HepG2 (cell line): ENCODE measurements around the gene SNX15. TPM values are rescaled to one million over a fixed set of nuclear protein-coding genes. Genes with fewer than 3 reads are reported as not detected.

Experiments
- AHDC1 ChIP-seq: sonication (generic); formaldehyde crosslinking; IDR thresholded peaks from 2 replicates; pipeline ENCODE4 v1.5.1; 2020; ENCODE audit warnings: mild to moderate bottlenecking, missing genetic modification reagents, borderline replicate concordance
- ARID2 ChIP-seq: sonication (generic); formaldehyde crosslinking; IDR thresholded peaks from 2 replicates; pipeline ENCODE4 v1.8.1; 2022; ENCODE audit warnings: mild to moderate bottlenecking, missing genetic modification reagents, borderline replicate concordance
- CREBL2 ChIP-seq: sonication (generic); formaldehyde crosslinking; IDR thresholded peaks from 2 replicates; pipeline ENCODE4 v1.8.1; 2023; ENCODE audit warnings: missing genetic modification reagents, mild to moderate bottlenecking, borderline replicate concordance
- HNF4A ChIP-seq: sonication (generic); formaldehyde crosslinking; IDR thresholded peaks from 2 replicates; pipeline ENCODE4 v1.4.0; 2020; ENCODE audit warnings: missing genetic modification reagents
- HNRNPK ChIP-seq: fragments of 200-400 bp; formaldehyde crosslinking; IDR thresholded peaks from 2 replicates; pipeline ENCODE4 v1.6.1; 2018; ENCODE audit warnings: low read length, low read depth, moderate library complexity, mild to moderate bottlenecking; ENCODE audit not compliant: poor library complexity, severe bottlenecking
- KLF15 ChIP-seq: sonication (generic); formaldehyde crosslinking; IDR thresholded peaks from 2 replicates; pipeline ENCODE4 v1.8.1; 2023; ENCODE audit warnings: borderline replicate concordance, mild to moderate bottlenecking, inconsistent platforms, missing genetic modification reagents, mixed read lengths
- MAFK ChIP-seq, 2 experiments: IDR thresholded peaks in 1 of 2; conservative IDR thresholded peaks in 1 of 2; 2 replicates each; pipeline ENCODE4 v1.6.1; 2011; ENCODE audit warnings: improper control_type of control experiment in 2 of 2, low read length in 2 of 2
- MATR3 ChIP-seq: sonication (generic); formaldehyde crosslinking; IDR thresholded peaks from 2 replicates; pipeline ENCODE4 v1.4.0; 2020; ENCODE audit warnings: missing genetic modification reagents
- NFE2L1 ChIP-seq: sonication (generic); formaldehyde crosslinking; IDR thresholded peaks from 2 replicates; pipeline ENCODE4 v1.4.0; 2020; ENCODE audit warnings: missing genetic modification reagents, mild to moderate bottlenecking, borderline replicate concordance
- NFKB2 ChIP-seq: sonication (generic); formaldehyde crosslinking; IDR thresholded peaks from 2 replicates; pipeline ENCODE4 v1.4.0; 2020; ENCODE audit warnings: missing genetic modification reagents, borderline replicate concordance
- NFYC ChIP-seq: IDR thresholded peaks from 2 replicates; pipeline ENCODE4 v1.6.1; 2016; ENCODE audit warnings: missing genetic modification reagents, missing compliant biosample characterization
- PHF20 ChIP-seq: sonication (generic); formaldehyde crosslinking; IDR thresholded peaks from 2 replicates; pipeline ENCODE4 v1.5.0; 2020; ENCODE audit warnings: mild to moderate bottlenecking, missing genetic modification reagents
- PHF5A ChIP-seq: IDR thresholded peaks from one replicate; pipeline ENCODE4 v1.6.1; 2018; ENCODE audit warnings: low read depth, missing genetic modification reagents; ENCODE audit not compliant: unreplicated experiment
- PHF8 ChIP-seq: sonication (generic); formaldehyde crosslinking; IDR thresholded peaks from 2 replicates; pipeline ENCODE4 v1.5.0; 2020; ENCODE audit warnings: missing genetic modification reagents
- POLR2AphosphoS5 ChIP-seq: IDR thresholded peaks from 2 replicates; pipeline ENCODE4 v1.6.1; 2012; ENCODE audit warnings: low read depth, low read length
- SMARCE1 ChIP-seq: fragments of 450-650 bp; IDR thresholded peaks from 2 replicates; pipeline ENCODE4 v1.6.1; 2017; ENCODE audit warnings: borderline replicate concordance
- YEATS4 ChIP-seq: sonication (generic); formaldehyde crosslinking; IDR thresholded peaks from 2 replicates; pipeline ENCODE4 v1.4.0; 2020; ENCODE audit warnings: missing genetic modification reagents, borderline replicate concordance
- ZBTB37 ChIP-seq: sonication (generic); formaldehyde crosslinking; IDR thresholded peaks from 2 replicates; pipeline ENCODE4 v1.4.0; 2020; ENCODE audit warnings: mild to moderate bottlenecking, missing genetic modification reagents
- ZC3H13 ChIP-seq: sonication (generic); formaldehyde crosslinking; IDR thresholded peaks from 2 replicates; pipeline ENCODE4 v1.8.1; 2023; ENCODE audit warnings: mild to moderate bottlenecking, missing genetic modification reagents, moderate library complexity
- ZNF282 ChIP-seq: fragments of 450-650 bp; IDR thresholded peaks from 2 replicates; pipeline ENCODE4 v1.6.1; 2018; ENCODE audit not compliant: partially characterized antibody
- ZNF292 ChIP-seq: sonication (generic); formaldehyde crosslinking; IDR thresholded peaks from 2 replicates; pipeline ENCODE4 v1.8.1; 2022; ENCODE audit warnings: mild to moderate bottlenecking, low read depth, missing genetic modification reagents, borderline replicate concordance
- ZNF709 ChIP-seq: sonication (generic); formaldehyde crosslinking; IDR thresholded peaks from 2 replicates; pipeline ENCODE4 v1.5.0; 2020; ENCODE audit warnings: mild to moderate bottlenecking, missing genetic modification reagents
- ZNF841 ChIP-seq: sonication (generic); formaldehyde crosslinking; IDR thresholded peaks from 2 replicates; pipeline ENCODE4 v1.8.1; 2023; ENCODE audit warnings: missing genetic modification reagents, borderline replicate concordance
- polyA plus RNA-seq, 8 experiments: library from polyadenylated mRNA; depleted of rRNA in 3 of 8; stranded (reverse) in 7 of 8; unstranded in 1 of 8; fragments of >200 nt; fragmentation: Illumina TruSeq in 4 of 8; extraction: Trizol in 4 of 8; gene quantifications; 2 replicates each; pipeline versions ENCODE4 v1.2.1 to v1.2.3, GENCODE V29; 2011 to 2016; ENCODE audit warnings: low read depth in 4 of 8, missing spikeins in 1 of 8, mixed read lengths in 1 of 8; ENCODE audit not compliant: insufficient read depth in 1 of 8
- total RNA-seq, 5 experiments: library from RNA; depleted of rRNA; stranded (reverse); fragments of >200 nt; fragmentation: Illumina TruSeq; extraction: Trizol; gene quantifications; 2 replicates each; pipeline ENCODE4 v1.2.3, GENCODE V29; 2016; ENCODE audit warnings: low read depth in 1 of 5

SNX15 gene
- total and polyA plus RNA-seq, 2 of the 13 experiments (the other 11 are each of a cell fraction or from before 2014, with no cell fraction given): 19.1 to 22.6 TPM

- TF ChIP-seq PHF8 (CRISPR knock-in tag) (peak; percentile 66), ZNF709 (CRISPR knock-in tag) (peak; percentile 58; the same call in 1 of the 2 replicates), ARID2 (CRISPR knock-in tag) (no peak), CREBL2 (no peak), ZBTB37 (CRISPR knock-in tag) (no peak), NFYC (CRISPR knock-in tag) (peak; percentile 50; the same call in 1 of the 2 replicates), POLR2AphosphoS5 (peak; percentile 50), MAFK (conservative IDR thresholded peaks at IDR 0.05 in 1 of 2, IDR thresholded peaks at IDR 0.05 in 1 of 2; ENCODE audit: low read length in 2 of 2) (no peak), HNRNPK (no peak), MATR3 (CRISPR knock-in tag) (no peak), NFE2L1 (no peak), PHF20 (CRISPR knock-in tag) (peak; percentile 56), ZNF841 (CRISPR knock-in tag) (no peak), NFKB2 (peak; percentile 70; the same call in 1 of the 2 replicates), PHF5A (CRISPR knock-in tag) (peak; percentile 38), KLF15 (CRISPR knock-in tag) (peak; percentile 63; the same call in 1 of the 2 replicates), YEATS4 (CRISPR knock-in tag) (peak; percentile 76; the same call in 1 of the 2 replicates), SMARCE1 (no peak), ZNF292 (CRISPR knock-in tag) (no peak), ZNF282 (no peak), ZC3H13 (CRISPR knock-in tag) (0 out of 2 replicates have a peak, but pooled peaks have one; percentile 60), HNF4A (CRISPR knock-in tag) (peak; percentile 47; the same call in 1 of the 2 replicates), AHDC1 (CRISPR knock-in tag) (0 out of 2 replicates have a peak, but pooled peaks have one; percentile 5)
Measured at GRCh38 chr11:65040847-65041622, 13.8 kb downstream of the SNX15 start, which contains the start of gene SAC3D1 (continued).
